Astrocyte of the spinal cord (primary cell): ENCODE measurements around the gene CNKSR3.

Source experiments
- DNase-seq: peaks from one replicate; pipeline ENCODE4 v3.0.0; 2011; ENCODE audit warnings: low read depth, low spot score
- H3K4me3 ChIP-seq: 2 replicates; pipeline ENCODE4 v1.5.1; 2011; ENCODE audit warnings: low read depth, mild to moderate bottlenecking, low read length, moderate library complexity
- in situ Hi-C: cut with HindIII; loops from 2 replicates; pipeline ENCODE4 v1.10.0; 2017; ENCODE audit warnings: low sequenced_read_pairs
- TF ChIP-seq, protein P1 (sequence below): IDR thresholded peaks from 2 replicates; pipeline ENCODE4 v1.5.1; 2012; ENCODE audit warnings: low read depth, mild to moderate bottlenecking, low read length, inconsistent platforms

The CNKSR3 gene

DNA sequence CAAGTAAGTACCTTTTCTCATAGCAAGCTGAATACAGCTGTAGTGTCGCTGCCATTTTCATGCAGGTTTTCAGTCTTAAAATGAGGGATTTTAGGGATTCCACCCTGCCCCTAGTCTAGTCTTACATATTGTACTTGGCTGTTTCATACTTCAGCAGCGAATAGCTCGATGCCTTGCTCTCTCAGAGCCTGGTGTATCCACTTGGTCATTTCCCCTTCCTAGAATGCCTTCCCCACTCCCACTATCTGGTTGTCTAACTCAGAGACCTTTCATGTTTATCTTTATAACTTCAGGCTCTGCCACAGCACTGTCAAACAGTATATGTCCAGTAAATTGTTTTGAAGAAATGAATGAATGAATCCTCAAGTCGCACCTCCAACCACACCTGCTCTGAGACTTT lies 132.8 kb downstream of the CNKSR3 start:
- TF ChIP-seq, protein P1, sequence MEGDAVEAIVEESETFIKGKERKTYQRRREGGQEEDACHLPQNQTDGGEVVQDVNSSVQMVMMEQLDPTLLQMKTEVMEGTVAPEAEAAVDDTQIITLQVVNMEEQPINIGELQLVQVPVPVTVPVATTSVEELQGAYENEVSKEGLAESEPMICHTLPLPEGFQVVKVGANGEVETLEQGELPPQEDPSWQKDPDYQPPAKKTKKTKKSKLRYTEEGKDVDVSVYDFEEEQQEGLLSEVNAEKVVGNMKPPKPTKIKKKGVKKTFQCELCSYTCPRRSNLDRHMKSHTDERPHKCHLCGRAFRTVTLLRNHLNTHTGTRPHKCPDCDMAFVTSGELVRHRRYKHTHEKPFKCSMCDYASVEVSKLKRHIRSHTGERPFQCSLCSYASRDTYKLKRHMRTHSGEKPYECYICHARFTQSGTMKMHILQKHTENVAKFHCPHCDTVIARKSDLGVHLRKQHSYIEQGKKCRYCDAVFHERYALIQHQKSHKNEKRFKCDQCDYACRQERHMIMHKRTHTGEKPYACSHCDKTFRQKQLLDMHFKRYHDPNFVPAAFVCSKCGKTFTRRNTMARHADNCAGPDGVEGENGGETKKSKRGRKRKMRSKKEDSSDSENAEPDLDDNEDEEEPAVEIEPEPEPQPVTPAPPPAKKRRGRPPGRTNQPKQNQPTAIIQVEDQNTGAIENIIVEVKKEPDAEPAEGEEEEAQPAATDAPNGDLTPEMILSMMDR: no peak
- in situ Hi-C loops: loop anchor here (25.0 kb wide), 1 partner anchor 215 kb away; no protein-coding TSS in a partner anchor
- no peak overlapping the region for H3K4me3 ChIP-seq
- no peak for DNase-seq

DNA sequence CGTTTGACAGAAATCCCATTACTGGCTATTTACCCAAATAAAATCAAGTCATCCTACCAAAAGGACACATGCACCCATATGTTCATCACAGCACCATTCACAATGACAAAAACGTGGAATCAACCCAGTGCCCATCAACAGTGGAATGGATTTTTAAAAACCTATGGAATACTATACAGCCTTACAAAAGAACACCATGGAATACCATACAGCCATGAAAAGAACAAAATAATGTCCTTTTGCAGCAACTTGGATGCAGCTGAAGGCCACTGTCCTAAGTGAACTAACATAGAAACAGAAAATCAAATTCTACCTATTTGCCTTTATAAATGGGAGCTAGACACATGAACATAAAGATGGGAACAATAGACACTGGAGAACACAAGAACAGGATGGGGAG lies 136.5 kb downstream of the CNKSR3 start:
- in situ Hi-C loops: no loop called here
- no peak overlapping the region for H3K4me3 ChIP-seq
- TF ChIP-seq, protein P1: no peak
- DNase-seq: no peak

DNA sequence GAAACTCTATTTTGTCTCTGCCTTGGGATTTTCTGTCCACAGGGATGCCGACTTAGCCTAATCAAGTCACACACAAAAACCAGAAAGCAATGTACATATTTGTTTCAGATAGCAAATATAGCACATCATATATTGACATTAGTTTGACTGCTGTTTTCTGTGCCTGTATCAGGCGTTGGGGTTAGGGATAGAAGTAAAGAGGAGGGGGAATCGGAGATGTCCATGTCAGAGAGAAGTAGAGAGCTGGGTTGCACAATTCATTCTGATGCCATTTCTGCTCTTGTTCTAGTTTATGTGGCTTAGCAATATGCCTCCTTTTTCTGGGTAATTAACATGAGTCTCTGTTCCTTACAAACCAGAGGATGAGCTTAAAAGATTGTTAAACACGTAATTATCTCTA lies 139.2 kb downstream of the CNKSR3 start:
- TF ChIP-seq, protein P1: no peak
- no peak overlapping the region for H3K4me3 ChIP-seq
- no peak for DNase-seq
- in situ Hi-C loops: no loop called here

GRCh38 chr6:154370545-154370944 lies 139.9 kb downstream of the CNKSR3 start:
- TF ChIP-seq, protein P1: peak; percentile 51
- in situ Hi-C loops: no loop called here
- peak; percentile 47 for DNase-seq
- H3K4me3 ChIP-seq: no peak overlapping the region

GRCh38 chr6:154367839-154368695 lies 142.4 kb downstream of the CNKSR3 start:
- DNase-seq: no peak
- H3K4me3 ChIP-seq: no peak overlapping the region
- in situ Hi-C loops: no loop called here
- TF ChIP-seq, protein P1: no peak

DNA sequence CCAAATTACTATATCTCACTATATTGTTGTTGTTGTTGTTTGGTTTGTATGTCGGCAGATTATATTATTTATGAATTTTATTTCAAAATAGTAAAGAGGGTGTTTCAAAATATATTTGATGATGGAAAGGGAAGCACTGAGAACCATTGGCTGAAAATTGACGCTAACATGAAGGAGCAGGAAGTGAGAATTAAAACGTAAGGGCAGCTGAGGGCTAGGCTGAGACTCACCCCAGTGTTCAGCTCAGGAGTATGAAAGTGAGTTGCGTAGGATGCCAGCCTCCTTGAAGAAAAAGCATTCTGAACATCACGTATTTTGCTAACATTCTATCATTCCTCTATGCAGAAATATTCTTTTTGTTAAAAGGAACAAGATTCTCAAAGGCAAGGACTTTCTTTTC lies 143.1 kb downstream of the CNKSR3 start:
- no peak overlapping the region for H3K4me3 ChIP-seq
- no peak for DNase-seq
- TF ChIP-seq, protein P1: no peak
- in situ Hi-C loops: no loop called here
